ENCODE measurements around the gene S100A7A. TPM values are rescaled to one million over a fixed set of nuclear protein-coding genes. Genes with fewer than 3 reads are reported as not detected.
A peak's percentile ranks its signal among the peaks of the same experiment; 100 is the strongest.
"Not testable (repeated sequence)": the region's sequence is repeated elsewhere in the genome, so short reads cannot be mapped to it uniquely, and the experiment has no call there.

Gene S100A7A
- total and polyA plus RNA-seq, 2 donors (not counting 1 experiment from before 2014, with no cell fraction given): not detected

DNA sequence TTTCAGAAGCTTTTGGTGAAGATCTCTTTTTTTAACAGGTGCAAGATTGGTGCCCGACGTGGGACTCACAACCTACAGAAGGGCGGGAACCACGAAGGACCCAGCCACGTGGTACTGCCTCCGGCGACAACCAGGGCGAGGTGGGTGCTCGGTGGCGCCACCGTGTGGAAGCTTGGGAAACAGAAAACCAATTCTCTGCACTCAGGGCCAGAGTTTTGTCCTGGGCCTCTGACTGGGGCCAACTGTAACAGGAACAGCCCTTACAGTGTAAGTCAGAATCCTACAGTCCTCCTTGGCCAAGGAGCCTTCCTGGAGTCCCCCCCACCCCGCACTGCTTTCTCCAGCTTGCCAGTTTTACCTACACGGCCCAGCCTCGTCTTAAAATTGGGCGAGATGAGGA lies 11.6 kb upstream of the S100A7A start:
- POLR2A ChIA-PET: no interaction called here

GRCh38 chr1:153405825-153406599 lies 10.3 kb upstream of the S100A7A start:
- WGBS (ENCODE audit: insufficient coverage): 81% methylated on average over 4 of the region's 6 CpGs
- H3K27ac Mint-ChIP-seq; H3K4me3 ChIP-seq (ENCODE audit: control extremely low read depth in 1 of 5, extremely low read depth in 1 of 5, insufficient read depth in 1 of 5, low read depth in 2 of 5, low read length in 4 of 5); H4K20me1 ChIP-seq (ENCODE audit: control insufficient read depth, insufficient read depth, low read length, poor library complexity, severe bottlenecking); H3K36me3 ChIP-seq (replicated peaks in 1 of 2; ENCODE audit: control extremely low read depth in 1 of 2, control insufficient read depth in 1 of 2, extremely low read depth in 1 of 2, insufficient read depth in 2 of 2, low read length in 1 of 2); H3K27ac ChIP-seq (ENCODE audit: low read length in 2 of 2); POLR2A ChIA-PET; DNase-seq; H3K4me1 ChIP-seq (ENCODE audit: control insufficient read depth in 2 of 2, insufficient read depth in 2 of 2, low read length in 2 of 2); H3K4me1 Mint-ChIP-seq; H3K9ac ChIP-seq (ENCODE audit: low read length); H3K27me3 ChIP-seq (replicated peaks in 1 of 4; ENCODE audit: control extremely low read depth in 1 of 4, control insufficient read depth in 3 of 4, insufficient read depth in 4 of 4, low read length in 3 of 4); H3K9me3 ChIP-seq (ENCODE audit: control extremely low read depth in 1 of 3, control insufficient read depth in 2 of 3, insufficient read depth in 1 of 3, low read length in 2 of 3); H2AFZ ChIP-seq (ENCODE audit: insufficient read depth, low read depth, low read length, poor library complexity, severe bottlenecking); H3K4me3 Mint-ChIP-seq; H3K79me2 ChIP-seq (ENCODE audit: control insufficient read depth, insufficient read depth, low read length); H3K4me2 ChIP-seq (replicated peaks; ENCODE audit: low read depth, low read length, poor library complexity, severe bottlenecking); ATAC-seq (ENCODE audit: low read depth); intact Hi-C loops (cut with micrococcal nuclease); CTCF ChIA-PET; H3K9me3 Mint-ChIP-seq (ENCODE audit: insufficient read depth): not testable (repeated sequence)
- H3K27me3 Mint-ChIP-seq: peaks cover 46% of the 10 kb centered on the region

More for the DNA sequence above, 11.6 kb upstream of the S100A7A start:
- WGBS (ENCODE audit: insufficient coverage): 36% methylated on average over 15 of the region's 15 CpGs
- Histone ChIP-seq H3K79me2 (ENCODE audit: control insufficient read depth, insufficient read depth, low read length) (no peaks in the 10 kb centered on the region), H2AFZ (ENCODE audit: insufficient read depth, low read depth, low read length, poor library complexity, severe bottlenecking) (no peak overlapping the region), H3K9ac (ENCODE audit: low read length) (no peak overlapping the region), H3K4me2 (replicated peaks; ENCODE audit: low read depth, low read length, poor library complexity, severe bottlenecking) (no peak overlapping the region), H3K36me3 (replicated peaks in 1 of 2; ENCODE audit: control extremely low read depth in 1 of 2, control insufficient read depth in 1 of 2, extremely low read depth in 1 of 2, insufficient read depth in 2 of 2, low read length in 1 of 2) (no peaks in the 10 kb centered on the region), H4K20me1 (ENCODE audit: control insufficient read depth, insufficient read depth, low read length, poor library complexity, severe bottlenecking) (no peaks in the 10 kb centered on the region), H3K4me3 (ENCODE audit: control extremely low read depth in 1 of 5, extremely low read depth in 1 of 5, insufficient read depth in 1 of 5, low read depth in 2 of 5, low read length in 4 of 5) (no peak overlapping the region), H3K9me3 (ENCODE audit: control extremely low read depth in 1 of 3, control insufficient read depth in 2 of 3, insufficient read depth in 1 of 3, low read length in 2 of 3) (peaks cover 0 to 3% (median 0%) of the 10 kb centered on the region in 3 donors), H3K27me3 (replicated peaks in 1 of 4; ENCODE audit: control extremely low read depth in 1 of 4, control insufficient read depth in 3 of 4, insufficient read depth in 4 of 4, low read length in 3 of 4) (peaks cover 0 to 5% (median 3%) of the 10 kb centered on the region in 4 experiments), H3K27ac (ENCODE audit: low read length in 2 of 2) (no peak overlapping the region), H3K4me1 (ENCODE audit: control insufficient read depth in 2 of 2, insufficient read depth in 2 of 2, low read length in 2 of 2) (no peaks in the 10 kb centered on the region)
- peaks cover 44% of the 10 kb centered on the region for H3K27me3 Mint-ChIP-seq
- CTCF ChIA-PET: no interaction called here
- no peak overlapping the region for H3K27ac Mint-ChIP-seq
- TF ChIP-seq CTCF (IDR thresholded peaks at IDR 0.05) (peak; percentile 56), EZH2 (IDR thresholded peaks at IDR 0.05; ENCODE audit: borderline replicate concordance, insufficient read depth, low read depth, low read length, poor library complexity, severe bottlenecking) (no peak)
- intact Hi-C loops (cut with micrococcal nuclease): no loop called here
- no peak for ATAC-seq (ENCODE audit: low read depth)
- no peak overlapping the region for H3K4me3 Mint-ChIP-seq
- DNase-seq: peak; percentile 41
- H3K9me3 Mint-ChIP-seq (ENCODE audit: insufficient read depth): no peaks in the 10 kb centered on the region
- H3K4me1 Mint-ChIP-seq: no peaks in the 10 kb centered on the region

DNA sequence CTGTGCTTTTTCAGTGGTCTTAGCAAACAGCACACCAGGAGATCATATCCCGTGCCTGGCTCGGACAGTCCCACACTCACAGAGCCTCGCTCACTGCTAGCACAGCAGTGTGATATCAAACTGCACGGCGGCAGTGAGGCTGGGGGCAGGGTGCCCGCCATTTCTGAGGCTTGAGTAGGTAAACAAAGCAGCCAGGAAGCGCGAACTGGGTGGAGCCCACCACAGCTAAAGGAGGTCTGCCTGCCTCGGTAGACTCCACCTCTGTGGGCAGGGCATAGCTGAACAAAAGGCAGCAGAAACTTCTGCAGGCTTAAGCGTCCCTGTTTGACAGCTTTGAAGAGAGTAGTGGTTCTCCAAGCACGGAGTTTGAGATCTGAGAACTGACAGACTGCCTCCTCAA lies 9.0 kb upstream of the S100A7A start:
- POLR2A ChIA-PET; H3K4me2 ChIP-seq (replicated peaks; ENCODE audit: low read depth, low read length, poor library complexity, severe bottlenecking); H3K27me3 ChIP-seq (replicated peaks in 1 of 4; ENCODE audit: control extremely low read depth in 1 of 4, control insufficient read depth in 3 of 4, insufficient read depth in 4 of 4, low read length in 3 of 4); DNase-seq; H3K4me3 ChIP-seq (ENCODE audit: control extremely low read depth in 1 of 5, extremely low read depth in 1 of 5, insufficient read depth in 1 of 5, low read depth in 2 of 5, low read length in 4 of 5); H3K9ac ChIP-seq (ENCODE audit: low read length); H3K9me3 ChIP-seq (ENCODE audit: control extremely low read depth in 1 of 3, control insufficient read depth in 2 of 3, insufficient read depth in 1 of 3, low read length in 2 of 3); H3K9me3 Mint-ChIP-seq (ENCODE audit: insufficient read depth); H3K4me1 Mint-ChIP-seq; H3K4me3 Mint-ChIP-seq; H2AFZ ChIP-seq (ENCODE audit: insufficient read depth, low read depth, low read length, poor library complexity, severe bottlenecking); H4K20me1 ChIP-seq (ENCODE audit: control insufficient read depth, insufficient read depth, low read length, poor library complexity, severe bottlenecking); H3K4me1 ChIP-seq (ENCODE audit: control insufficient read depth in 2 of 2, insufficient read depth in 2 of 2, low read length in 2 of 2); H3K27ac ChIP-seq (ENCODE audit: low read length in 2 of 2); ATAC-seq (ENCODE audit: low read depth); H3K27ac Mint-ChIP-seq; CTCF ChIA-PET; H3K79me2 ChIP-seq (ENCODE audit: control insufficient read depth, insufficient read depth, low read length); H3K36me3 ChIP-seq (replicated peaks in 1 of 2; ENCODE audit: control extremely low read depth in 1 of 2, control insufficient read depth in 1 of 2, extremely low read depth in 1 of 2, insufficient read depth in 2 of 2, low read length in 1 of 2); intact Hi-C loops (cut with micrococcal nuclease): not testable (repeated sequence)
- WGBS (ENCODE audit: insufficient coverage): 73% methylated on average over 11 of the region's 11 CpGs
- peaks cover 37% of the 10 kb centered on the region for H3K27me3 Mint-ChIP-seq

Measured in B cell (primary cell).